ENCODE data around the gene ANTXR2.

ANTXR2 gene

GRCh38 chr4:79959652-79960051, 113.4 kb downstream of the ANTXR2 start:
- DNase-seq (ENCODE audit: extremely low spot score), result no peak
- ChIA-PET POLR2A (no interaction called here), CTCF (no interaction called here)
- no peak for TF ChIP-seq CTCF (IDR thresholded peaks at IDR 0.05; ENCODE audit: control extremely low read depth, extremely low read depth, low read depth, missing control alignments)

DNA sequence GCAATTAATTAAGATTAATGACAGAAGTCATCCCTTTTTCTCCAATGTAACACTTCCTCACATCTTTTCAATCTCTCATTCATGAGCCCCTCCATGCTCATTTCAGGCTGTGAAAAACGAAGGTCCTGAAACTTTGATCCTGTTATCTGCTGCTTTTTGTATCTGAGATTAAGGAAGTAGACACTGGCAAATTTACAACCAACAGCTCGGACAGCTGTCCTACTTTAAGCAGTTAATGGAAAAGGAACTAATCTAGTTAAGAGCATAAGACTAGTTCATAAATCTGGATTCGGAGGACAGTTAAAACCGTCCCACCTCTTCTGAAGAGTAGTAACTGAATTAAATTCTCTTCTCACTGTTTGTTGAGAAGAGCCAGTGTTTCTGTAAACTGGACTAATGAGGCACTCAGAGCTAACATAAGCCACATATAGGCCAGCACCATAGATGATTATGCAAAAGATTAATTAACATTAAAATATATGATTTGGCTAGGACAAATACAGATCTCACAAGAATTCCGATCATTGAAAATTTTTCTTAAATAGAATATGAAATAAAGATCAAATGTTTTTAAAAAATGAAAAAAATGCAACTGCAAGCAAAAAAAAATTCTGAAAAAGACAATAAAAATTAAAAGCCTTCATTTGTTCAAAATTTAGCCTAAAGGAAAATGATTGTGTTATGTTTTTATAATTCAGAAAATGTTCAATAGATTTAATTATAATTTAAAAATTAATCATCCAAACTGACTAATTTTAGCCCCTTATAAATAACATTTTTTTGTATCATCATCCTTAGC, 114.4 kb downstream of the ANTXR2 start:
- no peak for DNase-seq (ENCODE audit: extremely low spot score)
- POLR2A ChIA-PET, result no interaction called here
- no peak for TF ChIP-seq CTCF (IDR thresholded peaks at IDR 0.05; ENCODE audit: control extremely low read depth, extremely low read depth, low read depth, missing control alignments)
- CTCF ChIA-PET, result no interaction called here

DNA sequence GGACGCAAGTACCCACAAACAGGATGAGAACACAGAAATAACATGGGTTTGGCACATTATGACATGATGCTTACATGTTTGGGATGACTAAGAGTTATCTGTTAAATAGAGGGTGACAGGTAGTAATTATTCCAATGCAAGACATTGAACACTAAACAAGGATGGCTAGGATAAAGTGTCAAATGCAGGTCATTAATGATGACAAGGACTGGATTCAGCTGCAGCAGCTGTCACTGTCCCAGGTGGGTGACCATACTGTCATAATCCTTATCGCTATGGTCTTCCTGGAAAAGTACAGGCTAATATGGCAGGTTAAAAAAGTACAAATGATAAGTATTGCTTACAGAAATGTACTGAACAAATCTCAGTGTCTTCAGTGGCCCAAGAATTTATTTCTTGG, 123.9 kb downstream of the ANTXR2 start:
- no peak for DNase-seq (ENCODE audit: extremely low spot score)
- POLR2A ChIA-PET, result no interaction called here
- CTCF ChIA-PET, result no interaction called here
- no peak for TF ChIP-seq CTCF (IDR thresholded peaks at IDR 0.05; ENCODE audit: control extremely low read depth, extremely low read depth, low read depth, missing control alignments)

GRCh38 chr4:79948739-79949138, 124.3 kb downstream of the ANTXR2 start:
- POLR2A ChIA-PET, result no interaction called here
- no peak for DNase-seq (ENCODE audit: extremely low spot score)
- no peak for TF ChIP-seq CTCF (IDR thresholded peaks at IDR 0.05; ENCODE audit: control extremely low read depth, extremely low read depth, low read depth, missing control alignments)
- CTCF ChIA-PET, result no interaction called here

GRCh38 chr4:79948261-79948660, 124.8 kb downstream of the ANTXR2 start:
- TF ChIP-seq CTCF (IDR thresholded peaks at IDR 0.05; ENCODE audit: control extremely low read depth, extremely low read depth, low read depth, missing control alignments), result no peak
- ChIA-PET CTCF (no interaction called here), POLR2A (no interaction called here)
- no peak for DNase-seq (ENCODE audit: extremely low spot score)

DNA sequence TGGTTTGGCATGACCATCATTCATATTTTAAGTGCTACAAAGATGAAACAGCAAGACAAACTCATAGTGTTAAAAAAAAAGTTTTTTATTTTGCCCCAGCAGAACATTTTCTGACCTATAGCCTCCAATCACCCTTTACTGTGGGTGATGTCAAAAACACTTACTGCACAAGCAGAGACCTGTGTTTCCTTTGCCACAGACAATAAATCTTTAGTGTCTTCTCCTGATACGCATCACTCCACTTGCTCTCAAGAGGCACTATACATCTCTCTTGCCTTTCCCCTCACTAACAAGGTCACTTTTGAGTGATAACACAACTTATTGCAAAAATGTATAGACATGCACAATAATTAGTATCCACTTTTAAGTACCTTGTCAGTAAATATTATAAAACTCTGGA, 125.6 kb downstream of the ANTXR2 start:
- TF ChIP-seq CTCF (IDR thresholded peaks at IDR 0.05; ENCODE audit: control extremely low read depth, extremely low read depth, low read depth, missing control alignments), result no peak
- ChIA-PET POLR2A (no interaction called here), CTCF (no interaction called here)
- no peak for DNase-seq (ENCODE audit: extremely low spot score)
